Vagina (tissue), 2 donors: ENCODE measurements around the gene UBA7. TPM values are rescaled to one million over a fixed set of nuclear protein-coding genes. Genes with fewer than 3 reads are reported as not detected.
A peak's percentile ranks its signal among the peaks of the same experiment; 100 is the strongest.

Source experiments
- DNase-seq, 2 donors: peaks; one replicate each; pipeline ENCODE4 v3.0.0-alpha.2; 2017; ENCODE audit errors: extremely low spot score in 2 of 2
- H3K27ac ChIP-seq: fragments of 200-600 bp; sonication (generic); one replicate; pipeline ENCODE4 v1.5.1; 2019
- H3K27me3 ChIP-seq: fragments of 200-600 bp; sonication (generic); one replicate; pipeline ENCODE4 v1.5.1; 2019
- H3K36me3 ChIP-seq, 2 donors: fragments of 200-600 bp; sonication (generic); one replicate each; pipeline ENCODE4 v1.5.1; 2017 to 2019
- H3K4me1 ChIP-seq: fragments of 200-600 bp; sonication (generic); one replicate; pipeline ENCODE4 v1.5.1; 2019
- H3K4me3 ChIP-seq, 2 donors: fragments of 200-600 bp; sonication (generic); 1 replicate in 1 of 2; 2 replicates in 1 of 2; pipeline ENCODE4 v1.5.1; 2016 to 2019
- H3K9me3 ChIP-seq: fragments of 200-600 bp; sonication (generic); one replicate; pipeline ENCODE4 v1.5.1; 2019
- POLR2A ChIP-seq, 2 donors: fragments of 450-650 bp; IDR thresholded peaks; one replicate each; pipeline ENCODE4 v1.6.1; 2017; ENCODE audit warnings: antibody characterized with exemption in 2 of 2, mild to moderate bottlenecking in 2 of 2, moderate library complexity in 2 of 2
- POLR2AphosphoS5 ChIP-seq, 2 donors: sonication (generic); formaldehyde crosslinking; IDR thresholded peaks; one replicate each; pipeline ENCODE4 v1.9.0; 2017; ENCODE audit warnings: antibody characterized with exemption in 2 of 2, mild to moderate bottlenecking in 2 of 2, low read depth in 1 of 2; ENCODE audit not compliant: insufficient read depth in 1 of 2
- intact Hi-C: fragments of 100-400 bp; cut with DNase I; formaldehyde crosslinking; loops from one replicate; pipeline ENCODE4 v1.15.1; 2023
- total RNA-seq: library from RNA; depleted of rRNA; stranded (reverse); fragments of >200 nt; gene quantifications from one replicate; pipeline ENCODE4 v1.2.3, GENCODE V29; 2016
- TF ChIP-seq, protein P1 (sequence below), 3 experiments: fragments of 450-650 bp in 2 of 3; fragments of 200-600 bp in 1 of 3; sonication (generic) in 1 of 3; IDR thresholded peaks; one replicate each; pipeline ENCODE4 v1.5.1; 2017 to 2019; ENCODE audit warnings: antibody characterized with exemption in 3 of 3, mild to moderate bottlenecking in 2 of 3, moderate library complexity in 2 of 3

Gene UBA7
- total RNA-seq, 1 donor from 2014 or later, result 68.3 TPM

DNA sequence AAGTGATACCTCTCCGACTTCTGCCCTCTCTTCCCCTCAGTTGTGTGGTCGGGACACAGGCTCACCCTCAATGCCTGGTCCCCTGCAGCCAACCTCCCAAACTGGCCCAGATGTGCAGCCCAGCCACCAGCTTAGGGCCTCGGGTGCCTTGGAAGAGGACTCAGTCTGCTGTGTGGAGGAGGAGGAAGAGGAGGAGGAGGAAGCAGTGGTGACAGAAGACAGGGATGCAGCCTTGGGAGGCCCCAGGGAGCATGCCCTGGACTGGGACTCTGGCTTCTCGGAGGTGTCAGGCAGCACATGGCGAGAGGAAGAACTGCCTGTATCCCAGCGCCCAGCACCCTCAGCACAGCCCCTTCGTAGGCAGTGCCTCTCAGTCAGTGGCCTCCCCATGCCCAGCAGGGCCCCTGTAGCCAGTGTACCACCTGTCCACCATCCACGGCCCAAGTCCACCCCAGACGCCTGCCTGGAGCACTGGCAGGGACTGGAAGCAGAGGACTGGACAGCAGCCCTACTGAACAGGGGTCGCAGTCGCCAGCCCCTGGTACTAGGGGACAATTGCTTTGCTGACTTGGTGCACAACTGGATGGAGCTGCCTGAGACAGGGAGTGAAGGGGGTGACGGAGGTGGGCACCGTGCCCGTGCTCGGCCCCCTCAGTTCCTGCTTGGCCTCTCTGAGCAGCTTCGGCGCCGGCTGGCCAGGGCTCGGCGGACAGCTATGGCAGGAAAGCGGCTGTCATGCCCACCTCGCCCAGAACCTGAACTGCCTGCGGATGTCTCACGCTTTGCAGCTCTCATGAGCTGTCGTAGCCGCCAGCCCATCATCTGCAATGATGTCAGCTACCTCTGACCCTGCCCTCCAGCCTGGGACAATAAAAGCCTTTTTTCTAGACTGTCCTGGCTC, 9.4 kb downstream of the UBA7 start:
- Histone ChIP-seq H3K4me1 (peaks cover 49% of the 10 kb centered on the region), H3K9me3 (no peaks in the 10 kb centered on the region), H3K4me3 (peak overlapping the region; percentile 82 to 90), H3K27me3 (no peaks in the 10 kb centered on the region), H3K36me3 (no peaks in the 10 kb centered on the region), H3K27ac (peak overlapping the region; percentile 98)
- DNase-seq, result no peak
- TF ChIP-seq, protein P1, sequence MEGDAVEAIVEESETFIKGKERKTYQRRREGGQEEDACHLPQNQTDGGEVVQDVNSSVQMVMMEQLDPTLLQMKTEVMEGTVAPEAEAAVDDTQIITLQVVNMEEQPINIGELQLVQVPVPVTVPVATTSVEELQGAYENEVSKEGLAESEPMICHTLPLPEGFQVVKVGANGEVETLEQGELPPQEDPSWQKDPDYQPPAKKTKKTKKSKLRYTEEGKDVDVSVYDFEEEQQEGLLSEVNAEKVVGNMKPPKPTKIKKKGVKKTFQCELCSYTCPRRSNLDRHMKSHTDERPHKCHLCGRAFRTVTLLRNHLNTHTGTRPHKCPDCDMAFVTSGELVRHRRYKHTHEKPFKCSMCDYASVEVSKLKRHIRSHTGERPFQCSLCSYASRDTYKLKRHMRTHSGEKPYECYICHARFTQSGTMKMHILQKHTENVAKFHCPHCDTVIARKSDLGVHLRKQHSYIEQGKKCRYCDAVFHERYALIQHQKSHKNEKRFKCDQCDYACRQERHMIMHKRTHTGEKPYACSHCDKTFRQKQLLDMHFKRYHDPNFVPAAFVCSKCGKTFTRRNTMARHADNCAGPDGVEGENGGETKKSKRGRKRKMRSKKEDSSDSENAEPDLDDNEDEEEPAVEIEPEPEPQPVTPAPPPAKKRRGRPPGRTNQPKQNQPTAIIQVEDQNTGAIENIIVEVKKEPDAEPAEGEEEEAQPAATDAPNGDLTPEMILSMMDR (IDR thresholded peaks at IDR 0.05), result no peak
- no peak for TF ChIP-seq POLR2A (IDR thresholded peaks at IDR 0.05)
- intact Hi-C loops, result loop anchor here (5.0 kb wide), 1 partner anchor 38 kb away; no protein-coding TSS in a partner anchor

GRCh38 chr3:49803465-49804140, 10.2 kb downstream of the UBA7 start:
- DNase-seq, result no peak
- H3K4me3 ChIP-seq, result peak overlapping the region; percentile 82 to 90
- H3K9me3 ChIP-seq, result no peaks in the 10 kb centered on the region
- no peaks in the 10 kb centered on the region for H3K36me3 ChIP-seq
- H3K4me1 ChIP-seq, result peaks cover 49% of the 10 kb centered on the region
- H3K27ac ChIP-seq, result peak overlapping the region; percentile 98
- TF ChIP-seq, protein P1 (IDR thresholded peaks at IDR 0.05), result no peak
- TF ChIP-seq POLR2AphosphoS5 (IDR thresholded peaks at IDR 0.05; ENCODE audit: insufficient read depth in 1 of 2, low read depth in 1 of 2), result peak in 1 of 2 donors; percentile 25
- H3K27me3 ChIP-seq, result no peaks in the 10 kb centered on the region
- intact Hi-C loops, result loop anchor here (5.0 kb wide), 1 partner anchor 39 kb away; no protein-coding TSS in a partner anchor

- Histone ChIP-seq H3K27me3 (no peaks in the 10 kb centered on the region), H3K4me1 (peaks cover 46% of the 10 kb centered on the region), H3K4me3 (peak within 1 kb of the TSS; percentile 82 to 90), H3K36me3 (no peaks in the 10 kb centered on the region), H3K27ac (peak within 1 kb of the TSS; percentile 98), H3K9me3 (no peaks in the 10 kb centered on the region)
- intact Hi-C loops, result loop anchor here (5.0 kb wide), 1 partner anchor 39 kb away; no protein-coding TSS in a partner anchor
- no peak for DNase-seq
- TF ChIP-seq, protein P1 (IDR thresholded peaks at IDR 0.05), result peak; percentile 80 to 93 (median 81)
- peak; percentile 62 to 82 for TF ChIP-seq POLR2AphosphoS5 (IDR thresholded peaks at IDR 0.05; ENCODE audit: insufficient read depth in 1 of 2, low read depth in 1 of 2)
- TF ChIP-seq POLR2A (IDR thresholded peaks at IDR 0.05), result peak in 1 of 2 donors; percentile 70
Measured at GRCh38 chr3:49802719-49803464, 10.9 kb downstream of the UBA7 start, which contains the start of gene INKA1. Gene INKA1, plus strand, starts transcription at chr3:49803261. Its CDS starts 132 bp downstream, at chr3:49803393.

DNA sequence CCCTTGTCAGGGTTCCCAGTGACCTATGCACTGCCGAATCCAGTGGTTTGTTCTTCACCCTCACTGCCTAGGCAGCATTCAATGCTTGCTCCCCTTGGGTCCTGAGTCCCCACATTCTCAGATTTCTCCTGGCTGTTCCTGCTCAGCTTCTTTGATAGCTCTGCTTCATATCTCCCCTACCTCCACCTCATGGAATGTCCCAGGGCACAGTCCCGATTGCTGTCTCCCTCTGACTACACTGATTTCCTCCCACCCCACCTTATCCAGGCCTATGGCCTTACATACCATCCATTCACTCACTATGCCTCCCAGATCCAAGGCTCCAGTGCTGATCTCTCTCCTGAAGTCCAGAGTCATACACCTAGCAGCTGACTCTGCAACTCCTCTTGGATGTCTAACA, 12.6 kb downstream of the UBA7 start:
- peaks cover 28% of the 10 kb centered on the region for H3K4me1 ChIP-seq
- intact Hi-C loops, result loop anchor here (5.0 kb wide), 1 partner anchor 41 kb away; no protein-coding TSS in a partner anchor
- no peak for DNase-seq
- H3K27me3 ChIP-seq, result no peaks in the 10 kb centered on the region
- no peaks in the 10 kb centered on the region for H3K36me3 ChIP-seq
- no peaks in the 10 kb centered on the region for H3K9me3 ChIP-seq
- no peak overlapping the region for H3K27ac ChIP-seq
- H3K4me3 ChIP-seq, result no peak overlapping the region
- TF ChIP-seq POLR2AphosphoS5 (IDR thresholded peaks at IDR 0.05; ENCODE audit: insufficient read depth in 1 of 2, low read depth in 1 of 2) (no peak), POLR2A (IDR thresholded peaks at IDR 0.05) (no peak)
- TF ChIP-seq, protein P1 (IDR thresholded peaks at IDR 0.05), result no peak
